Effector CD8-positive, alpha-beta T cell (primary cell): Measurements from ENCODE around the gene TAGLN.
A peak's percentile ranks its signal among the peaks of the same experiment; 100 is the strongest.

Experiments used
- DNase-seq: peaks from one replicate; lab custom pipeline; 2025; lab: John Stamatoyannopoulos, UW
- total RNA-seq, 4 experiments: gene quantifications; one replicate each; lab custom pipeline; 2026; lab: John Stamatoyannopoulos, UW

Gene TAGLN
- 5.6 to 15.0 (median 13.9) reads per million in 4 experiments for total RNA-seq

DNA sequence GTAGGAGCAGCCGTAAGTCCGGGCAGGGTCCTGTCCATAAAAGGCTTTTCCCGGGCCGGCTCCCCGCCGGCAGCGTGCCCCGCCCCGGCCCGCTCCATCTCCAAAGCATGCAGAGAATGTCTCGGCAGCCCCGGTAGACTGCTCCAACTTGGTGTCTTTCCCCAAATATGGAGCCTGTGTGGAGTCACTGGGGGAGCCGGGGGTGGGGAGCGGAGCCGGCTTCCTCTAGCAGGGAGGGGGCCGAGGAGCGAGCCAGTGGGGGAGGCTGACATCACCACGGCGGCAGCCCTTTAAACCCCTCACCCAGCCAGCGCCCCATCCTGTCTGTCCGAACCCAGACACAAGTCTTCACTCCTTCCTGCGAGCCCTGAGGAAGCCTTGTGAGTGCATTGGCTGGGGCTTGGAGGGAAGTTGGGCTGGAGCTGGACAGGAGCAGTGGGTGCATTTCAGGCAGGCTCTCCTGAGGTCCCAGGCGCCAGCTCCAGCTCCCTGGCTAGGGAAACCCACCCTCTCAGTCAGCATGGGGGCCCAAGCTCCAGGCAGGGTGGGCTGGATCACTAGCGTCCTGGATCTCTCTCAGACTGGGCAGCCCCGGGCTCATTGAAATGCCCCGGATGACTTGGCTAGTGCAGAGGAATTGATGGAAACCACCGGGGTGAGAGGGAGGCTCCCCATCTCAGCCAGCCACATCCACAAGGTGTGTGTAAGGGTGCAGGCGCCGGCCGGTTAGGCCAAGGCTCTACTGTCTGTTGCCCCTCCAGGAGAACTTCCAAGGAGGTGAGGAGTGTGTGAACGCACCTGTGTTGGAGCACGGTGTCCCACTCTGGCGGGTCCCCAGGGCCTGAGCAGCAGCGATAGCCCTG, at the start of gene TAGLN:
Gene TAGLN (plus strand): TSS at position 318 of the 863 bp plus-strand sequence. CDS start 3,644 bp downstream, outside the sequence.
- DNase-seq = no peak

DNA sequence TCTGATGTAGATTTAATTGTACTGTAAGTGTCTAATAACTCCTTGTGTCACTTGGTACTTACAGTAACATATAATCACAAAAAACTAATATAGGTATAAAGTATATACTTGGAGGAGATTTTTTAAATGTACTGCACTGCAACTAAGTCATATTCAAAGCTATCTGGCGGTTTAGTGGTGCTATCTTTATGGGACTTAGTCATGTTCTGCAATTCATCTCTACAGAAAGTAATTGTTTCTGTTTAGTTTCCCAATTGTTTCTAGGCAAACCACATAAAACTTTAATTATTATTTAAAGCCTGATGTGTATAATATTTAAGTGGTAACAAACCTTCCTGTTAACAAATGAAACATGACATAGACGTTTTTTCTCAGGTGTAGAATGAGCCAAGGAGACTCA, 47.1 kb upstream of the TAGLN start:
- DNase-seq = no peak

- no peak for DNase-seq
Observed at GRCh38 chr11:117154468-117154867, 44.7 kb upstream of the TAGLN start.

GRCh38 chr11:117157507-117157906, 41.7 kb upstream of the TAGLN start:
- no peak for DNase-seq

DNA sequence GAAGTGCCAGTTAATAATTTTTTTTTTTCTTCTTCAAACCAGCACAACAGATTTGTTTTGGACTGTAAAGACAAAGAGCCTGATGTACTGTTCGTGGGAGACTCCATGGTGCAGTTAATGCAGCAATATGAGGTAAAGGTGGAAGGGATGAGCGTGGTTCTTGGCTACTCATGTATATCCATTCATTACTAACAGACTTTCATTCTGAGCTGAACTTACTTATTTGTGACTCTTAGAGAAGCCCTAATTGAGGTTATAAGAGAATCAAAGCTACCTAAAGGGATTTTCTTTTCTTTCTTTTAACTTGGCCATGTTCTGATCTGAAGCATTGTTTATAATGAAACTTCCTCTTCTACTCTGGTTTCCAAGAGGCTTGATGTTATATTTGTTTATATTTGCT, 39.3 kb upstream of the TAGLN start:
- no peak for DNase-seq

GRCh38 chr11:117160826-117161225, 38.3 kb upstream of the TAGLN start:
- no peak for DNase-seq

DNA sequence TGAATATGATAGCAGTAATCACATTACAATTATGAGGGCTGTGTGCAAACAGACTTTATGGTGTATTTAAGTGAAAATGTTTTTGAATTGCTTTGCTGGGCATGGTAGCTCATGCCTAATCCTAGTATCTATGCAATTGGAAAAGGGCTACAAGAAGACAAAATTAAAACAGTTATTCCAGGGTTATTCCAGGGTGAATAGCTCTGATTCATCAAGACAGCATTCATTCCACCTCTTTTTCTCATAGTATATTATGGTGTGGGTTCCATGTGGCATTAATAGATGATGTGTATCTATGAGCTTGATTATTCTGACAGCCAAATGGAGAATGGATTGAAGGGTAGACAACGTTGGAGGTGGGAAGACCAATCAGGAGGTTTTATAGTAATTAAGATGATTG, 32.7 kb upstream of the TAGLN start:
- DNase-seq = no peak

DNA sequence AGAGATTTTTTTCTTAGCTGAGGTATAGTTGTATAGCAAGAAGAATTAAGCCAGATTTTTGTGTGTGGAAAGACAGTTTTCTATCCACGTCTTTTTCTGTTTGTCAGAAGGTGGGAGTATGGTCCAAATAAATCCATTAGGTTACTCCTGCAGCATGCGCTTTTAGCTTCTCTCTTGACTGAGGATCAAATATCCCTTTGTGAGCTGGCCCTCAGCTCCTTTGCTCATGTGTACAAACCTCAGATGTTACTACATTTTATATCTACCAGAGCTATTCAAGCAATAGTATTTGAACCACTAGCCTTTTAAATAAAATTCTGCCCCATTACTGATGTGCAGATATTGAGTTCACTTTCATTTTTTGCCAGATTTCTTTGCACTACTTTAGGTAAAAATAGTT, 29.4 kb upstream of the TAGLN start:
- no peak for DNase-seq

GRCh38 chr11:117170210-117170609, 29.0 kb upstream of the TAGLN start:
- no peak for DNase-seq

DNA sequence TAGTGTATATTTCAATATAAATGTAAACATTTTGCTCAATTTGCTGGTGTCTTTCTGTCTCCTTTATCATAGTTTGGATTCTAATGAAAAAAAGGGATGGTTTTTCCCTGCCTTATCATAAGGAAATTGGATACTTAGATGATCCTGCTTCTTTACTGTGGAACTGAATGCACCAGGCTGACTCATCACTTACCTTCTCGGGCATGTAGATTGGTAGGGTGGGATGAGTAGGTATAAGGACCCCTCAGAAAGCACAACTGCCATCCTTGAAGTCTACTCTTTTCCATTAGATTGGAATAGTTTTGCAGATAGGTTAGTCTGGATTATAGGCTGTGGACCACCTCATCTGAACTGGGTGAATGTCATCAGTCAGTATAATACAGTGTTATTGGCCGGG, 28.2 kb upstream of the TAGLN start:
- DNase-seq = no peak

DNA sequence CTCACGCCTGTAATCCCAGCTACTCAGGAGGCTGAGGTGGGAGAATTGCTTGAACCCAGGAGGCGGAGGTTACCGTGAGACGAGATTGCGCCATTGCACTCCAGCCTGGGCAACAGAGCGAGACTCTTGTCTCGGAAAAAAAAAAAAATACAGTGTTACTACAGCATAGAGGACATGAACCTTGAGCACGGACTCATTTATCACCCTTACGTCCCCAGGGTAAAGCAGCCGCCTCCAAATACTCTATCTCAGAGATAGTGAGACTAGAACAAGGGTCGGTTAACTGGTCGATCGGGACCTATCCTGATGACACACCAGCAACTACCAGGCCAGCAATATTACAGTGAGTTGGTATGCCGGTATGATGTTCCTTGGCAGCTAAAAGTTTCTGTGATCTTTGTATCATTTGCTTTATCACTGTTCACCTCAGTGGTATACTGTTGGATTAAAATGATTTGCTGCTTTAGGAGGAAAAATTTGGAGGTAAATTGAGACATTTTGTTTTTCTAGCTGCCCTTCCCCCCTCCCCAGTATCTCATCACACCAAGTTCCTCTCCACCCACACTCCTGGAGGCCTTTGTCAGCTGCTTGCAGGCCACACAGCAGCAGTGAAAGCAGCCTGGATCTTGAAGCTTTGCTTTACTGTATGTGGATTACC, 27.6 kb upstream of the TAGLN start:
- no peak for DNase-seq

DNA sequence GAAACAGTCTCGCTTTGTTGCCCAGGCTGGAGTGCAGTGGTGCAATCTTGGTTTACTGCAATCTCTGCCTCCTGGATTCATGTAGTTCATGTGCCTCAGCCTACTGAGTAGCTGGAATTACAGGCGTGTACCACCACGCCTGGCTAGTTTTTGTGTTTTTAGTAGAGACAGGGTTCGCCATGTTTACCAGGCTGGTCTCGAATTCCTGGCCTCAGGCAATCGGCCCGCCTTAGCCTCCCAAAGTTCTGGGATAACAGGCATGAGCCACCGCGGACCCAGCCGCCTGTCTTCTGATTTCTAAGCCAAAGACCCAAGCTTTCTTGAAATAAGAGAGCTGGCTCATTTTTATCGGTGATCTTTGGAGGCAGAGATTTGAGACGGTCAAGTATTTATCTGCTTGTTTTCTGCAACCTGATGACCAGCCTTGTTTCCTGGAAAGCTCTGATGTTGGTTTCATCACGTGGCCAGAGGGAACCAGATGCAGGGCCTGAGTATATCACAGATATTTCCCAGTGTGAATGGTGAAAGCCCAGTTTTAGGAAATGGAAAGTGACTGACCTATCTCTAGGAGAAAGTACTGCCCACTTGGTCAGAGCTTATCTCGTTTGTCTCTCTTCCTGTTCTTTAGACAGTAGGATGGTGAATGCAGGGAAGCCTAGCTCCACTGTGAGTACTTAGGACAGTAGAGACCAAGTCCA, 26.3 kb upstream of the TAGLN start:
- DNase-seq = no peak

- DNase-seq = no peak
Observed at GRCh38 chr11:117175104-117175503, 24.1 kb upstream of the TAGLN start.

DNA sequence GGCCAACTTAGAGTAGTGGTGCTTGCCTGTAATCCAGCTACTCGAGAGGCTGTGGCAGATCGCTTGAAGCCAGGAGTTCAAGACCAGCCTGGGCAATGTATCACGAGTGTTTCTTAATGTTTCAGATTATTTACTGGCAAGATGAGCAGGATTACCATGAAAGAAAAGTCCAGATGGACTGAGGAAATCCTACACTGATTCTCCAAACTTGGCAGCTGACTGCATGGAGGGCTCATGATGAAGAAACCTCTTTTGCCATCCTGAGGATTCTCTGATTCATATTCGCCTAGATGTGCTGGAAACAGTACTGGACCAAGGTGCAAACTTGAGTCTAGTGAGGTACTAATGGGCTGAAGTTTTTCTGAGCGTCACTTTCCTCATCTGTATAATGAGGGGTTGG, 23.4 kb upstream of the TAGLN start:
- DNase-seq = no peak

GRCh38 chr11:117176186-117176585, 23.0 kb upstream of the TAGLN start:
- DNase-seq = no peak

- DNase-seq = no peak
Observed at GRCh38 chr11:117177534-117178209, 21.5 kb upstream of the TAGLN start.

GRCh38 chr11:117178210-117179034, 20.7 kb upstream of the TAGLN start, which contains the start of gene SIDT2:
Gene SIDT2 (plus strand): TSS chr11:117178743. CDS start chr11:117179264, 521 bp downstream.
- DNase-seq = peak; percentile 79

- peak; percentile 21 for DNase-seq
Observed at GRCh38 chr11:117179048-117179999, 19.8 kb upstream of the TAGLN start.

DNA sequence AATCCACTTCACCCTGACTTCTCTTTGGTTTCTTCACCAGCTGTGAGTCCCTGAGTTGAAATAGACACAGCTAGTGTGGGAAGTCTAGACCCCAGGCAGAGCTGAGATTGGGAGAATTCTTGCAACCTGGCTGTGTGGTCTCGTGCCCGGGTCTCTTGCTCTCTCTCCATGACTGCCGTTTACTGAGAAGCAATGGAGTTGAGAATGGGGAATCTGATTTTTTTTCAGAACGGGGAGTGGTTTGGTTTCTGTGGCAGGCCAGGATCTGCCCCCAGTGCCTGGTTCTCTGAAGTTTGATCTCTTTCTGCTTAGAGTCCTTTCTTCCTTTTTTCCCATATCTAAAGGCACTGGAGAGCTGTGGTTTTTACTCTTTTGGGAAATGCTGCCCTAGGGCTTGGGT, 19.1 kb upstream of the TAGLN start:
- no peak for DNase-seq
